Mucosa of rectum (tissue), 2 donors: Measurements from ENCODE around the gene MRAP2.
"Not testable (repeated sequence)": the region's sequence is repeated elsewhere in the genome, so short reads cannot be mapped to it uniquely, and the experiment has no call there.

ENCODE experiments used
- H3K27ac ChIP-seq, 2 donors: one replicate each; pipeline ENCODE4 v1.7.0; 2013; ENCODE audit warnings: inconsistent platforms in 2 of 2, low read depth in 2 of 2, low read length in 2 of 2
- H3K27me3 ChIP-seq, 2 donors: one replicate each; pipeline ENCODE4 v1.7.0; 2013; ENCODE audit warnings: low read length in 2 of 2; ENCODE audit not compliant: control insufficient read depth in 2 of 2, insufficient read depth in 2 of 2
- H3K36me3 ChIP-seq, 2 donors: one replicate each; pipeline ENCODE4 v1.7.0; 2013; ENCODE audit warnings: low read length in 2 of 2; ENCODE audit not compliant: control insufficient read depth in 2 of 2, insufficient read depth in 2 of 2
- H3K4me1 ChIP-seq, 2 donors: one replicate each; pipeline ENCODE4 v1.7.0; 2013; ENCODE audit warnings: low read length in 2 of 2, mild to moderate bottlenecking in 1 of 2; ENCODE audit not compliant: control insufficient read depth in 2 of 2, insufficient read depth in 2 of 2
- H3K4me3 ChIP-seq, 2 donors: one replicate each; pipeline ENCODE4 v1.7.0; 2013; ENCODE audit warnings: low read length in 2 of 2
- H3K9ac ChIP-seq, 2 donors: one replicate each; pipeline ENCODE4 v1.7.0; 2013; ENCODE audit warnings: low read length in 2 of 2, low read depth in 1 of 2, mild to moderate bottlenecking in 1 of 2
- H3K9me3 ChIP-seq, 2 donors: one replicate each; pipeline ENCODE4 v1.7.0; 2013; ENCODE audit warnings: low read length in 2 of 2; ENCODE audit not compliant: control insufficient read depth in 2 of 2
- donor health status: healthy.
- donor health status: Normal muscosa, but diverticular disease.

MRAP2 gene

DNA sequence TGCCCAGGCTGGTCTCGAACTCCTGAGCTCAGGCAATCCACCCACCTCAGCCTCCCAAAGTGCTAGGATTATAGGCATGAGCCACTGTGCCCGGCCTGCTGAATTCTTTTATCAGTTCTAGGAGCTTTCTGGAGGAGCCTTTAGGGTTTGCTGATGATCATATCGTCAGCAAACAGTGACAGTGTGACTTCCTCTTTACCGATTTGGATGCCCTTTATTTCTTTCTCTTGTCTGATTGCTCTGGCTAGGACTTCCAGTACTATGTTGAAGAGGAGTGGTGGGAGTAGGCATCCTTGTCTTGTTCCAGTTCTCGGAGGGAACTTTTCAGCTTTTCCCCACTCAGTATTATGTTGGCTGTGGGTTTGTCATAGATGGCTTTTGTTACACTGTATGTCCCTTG lies 35.3 kb downstream of the MRAP2 start:
- H3K9ac ChIP-seq, H3K27ac ChIP-seq, H3K4me1 ChIP-seq, H3K36me3 ChIP-seq, H3K4me3 ChIP-seq, H3K27me3 ChIP-seq, H3K9me3 ChIP-seq: not testable (repeated sequence)

DNA sequence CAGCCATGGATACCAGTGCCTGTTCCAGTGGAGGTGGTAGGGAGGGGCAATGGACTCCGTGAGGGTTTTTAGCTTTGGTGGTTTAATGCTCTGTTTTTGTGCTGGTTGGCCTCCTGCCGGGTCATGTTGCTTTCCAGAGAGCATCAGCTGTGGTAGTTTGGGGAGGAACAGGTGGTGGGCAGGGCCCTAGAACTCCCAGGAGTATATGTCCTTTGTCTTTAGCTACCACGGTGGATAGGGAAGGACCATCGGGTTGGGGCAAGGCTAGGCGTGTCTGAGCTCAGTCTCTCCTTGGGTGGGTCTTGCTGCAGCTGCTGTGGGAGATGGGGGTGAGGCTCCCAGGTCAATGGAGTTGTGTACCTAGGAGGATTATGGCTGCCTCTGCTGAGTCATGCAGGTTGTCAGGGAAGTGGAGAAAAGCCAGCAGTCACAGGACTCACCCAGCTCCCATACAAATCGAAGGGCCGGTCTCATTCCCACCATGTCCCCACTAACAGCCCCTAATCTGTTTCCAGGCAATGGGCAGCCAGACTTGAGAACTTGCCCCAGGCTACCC lies 38.9 kb downstream of the MRAP2 start:
- no peaks in the 10 kb centered on the region for H3K27me3 ChIP-seq
- H3K27ac ChIP-seq: no peak overlapping the region
- H3K36me3 ChIP-seq: no peaks in the 10 kb centered on the region
- H3K9ac ChIP-seq: no peak overlapping the region
- H3K9me3 ChIP-seq: no peaks in the 10 kb centered on the region
- no peak overlapping the region for H3K4me3 ChIP-seq
- no peaks in the 10 kb centered on the region for H3K4me1 ChIP-seq

DNA sequence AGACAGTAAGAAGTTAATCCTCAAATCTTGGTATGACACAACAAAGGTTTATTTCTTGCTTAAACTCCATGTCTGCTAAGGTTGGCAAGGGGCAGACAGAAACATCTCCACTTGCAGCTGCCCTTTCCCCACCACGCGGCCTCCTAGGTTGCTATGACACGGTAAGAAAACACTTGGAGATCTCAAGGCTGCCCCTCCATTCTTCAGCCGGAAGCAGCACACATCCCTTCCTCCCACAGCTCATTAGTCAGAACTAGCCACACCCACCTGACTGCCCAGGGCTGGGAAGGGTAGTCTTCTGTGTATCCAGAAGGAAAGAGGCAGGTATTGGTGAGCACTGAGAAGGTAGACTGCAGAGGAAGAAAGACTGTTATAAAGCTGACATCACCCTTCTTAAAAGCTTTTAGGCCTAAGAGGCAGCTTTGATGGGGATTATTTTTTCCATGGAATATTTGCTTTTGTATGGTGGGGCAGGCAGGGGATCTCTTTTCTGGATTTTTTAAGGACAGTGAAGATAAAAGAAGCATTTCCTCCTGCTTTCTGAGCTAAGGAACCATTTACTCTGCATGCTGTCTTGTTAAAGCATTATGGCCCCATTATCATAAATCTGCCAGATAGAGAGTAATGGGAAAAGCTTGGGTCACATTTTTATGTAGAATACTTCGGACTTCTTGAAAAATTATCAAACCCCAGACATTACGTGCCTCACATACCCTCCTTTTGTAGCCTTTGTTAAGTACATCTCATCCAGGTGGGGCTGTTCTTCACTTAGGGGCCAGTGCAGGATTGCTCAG lies 41.6 kb downstream of the MRAP2 start:
- H3K27ac ChIP-seq: no peak overlapping the region
- no peak overlapping the region for H3K4me3 ChIP-seq
- H3K4me1 ChIP-seq: no peaks in the 10 kb centered on the region
- H3K36me3 ChIP-seq: no peaks in the 10 kb centered on the region
- no peak overlapping the region for H3K9ac ChIP-seq
- H3K9me3 ChIP-seq: no peaks in the 10 kb centered on the region
- no peaks in the 10 kb centered on the region for H3K27me3 ChIP-seq

DNA sequence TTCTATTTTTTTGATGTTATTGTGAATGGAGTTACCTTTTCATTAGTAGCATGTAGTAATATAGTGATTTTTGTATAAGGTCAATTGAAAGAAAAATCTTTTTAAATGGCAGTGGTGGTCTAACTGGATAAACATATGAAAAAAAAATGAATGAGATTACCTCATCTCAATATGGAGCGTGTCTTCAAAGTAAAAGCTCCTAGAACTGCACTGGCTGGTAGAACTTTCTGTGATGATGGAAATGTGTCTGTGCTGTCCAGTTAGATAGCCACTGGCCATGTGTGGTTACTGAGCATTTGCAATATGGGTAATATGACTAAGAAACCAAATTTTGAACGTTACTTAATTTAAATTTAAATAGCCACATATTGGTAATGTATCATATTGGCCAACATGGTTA lies 44.1 kb downstream of the MRAP2 start:
- no peaks in the 10 kb centered on the region for H3K36me3 ChIP-seq
- H3K27ac ChIP-seq: no peak overlapping the region
- no peak overlapping the region for H3K4me3 ChIP-seq
- no peak overlapping the region for H3K9ac ChIP-seq
- no peaks in the 10 kb centered on the region for H3K27me3 ChIP-seq
- H3K4me1 ChIP-seq: no peaks in the 10 kb centered on the region
- H3K9me3 ChIP-seq: no peaks in the 10 kb centered on the region

DNA sequence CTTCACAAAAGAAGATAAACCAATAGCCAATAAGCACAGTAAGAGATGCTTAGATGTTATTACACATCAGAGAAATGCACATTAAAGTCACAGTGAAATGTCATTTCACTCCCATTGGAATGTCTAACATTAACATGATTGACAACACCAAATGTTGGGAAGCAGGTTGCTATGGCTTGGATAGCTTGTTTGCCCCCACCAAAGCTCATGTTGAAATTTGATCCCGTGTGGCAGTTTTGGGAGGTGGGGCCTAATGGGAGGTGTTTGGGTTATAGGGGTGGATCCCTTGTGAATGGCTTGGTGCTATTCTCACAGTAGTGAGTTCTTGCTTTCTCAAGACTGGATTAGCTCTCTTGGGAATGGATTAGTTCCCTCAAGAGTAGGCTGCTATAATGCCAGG lies 44.8 kb downstream of the MRAP2 start:
- H3K27ac ChIP-seq: no peak overlapping the region
- H3K9ac ChIP-seq: no peak overlapping the region

DNA sequence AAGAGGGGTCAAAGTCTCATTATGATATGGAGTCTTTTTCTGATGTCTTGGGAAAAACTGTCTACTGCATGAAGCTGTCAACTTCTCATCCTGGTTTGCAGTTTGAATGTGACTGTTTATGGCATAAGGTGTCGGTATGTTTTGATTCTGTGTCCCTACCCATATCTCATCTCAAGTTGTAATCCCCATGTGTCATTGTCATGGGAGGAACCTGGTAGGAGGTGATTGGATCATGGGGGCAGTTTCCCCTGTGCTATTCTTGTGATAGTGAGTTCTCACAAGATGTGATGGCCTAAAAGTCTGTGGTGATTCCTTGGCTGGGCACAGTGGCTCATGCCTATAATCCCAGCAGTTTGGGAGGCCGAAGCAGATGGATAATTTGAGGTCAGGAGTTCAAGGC lies 47.6 kb downstream of the MRAP2 start:
- no peaks in the 10 kb centered on the region for H3K4me1 ChIP-seq
- H3K27ac ChIP-seq: no peak overlapping the region
- H3K9ac ChIP-seq: no peak overlapping the region
- no peaks in the 10 kb centered on the region for H3K36me3 ChIP-seq
- no peaks in the 10 kb centered on the region for H3K9me3 ChIP-seq
- no peak overlapping the region for H3K4me3 ChIP-seq
- H3K27me3 ChIP-seq: no peaks in the 10 kb centered on the region

More for the DNA sequence above, 44.8 kb downstream of the MRAP2 start:
- Histone ChIP-seq H3K9me3 (no peaks in the 10 kb centered on the region), H3K4me3 (no peak overlapping the region), H3K36me3 (no peaks in the 10 kb centered on the region), H3K27me3 (no peaks in the 10 kb centered on the region), H3K4me1 (no peaks in the 10 kb centered on the region)

DNA sequence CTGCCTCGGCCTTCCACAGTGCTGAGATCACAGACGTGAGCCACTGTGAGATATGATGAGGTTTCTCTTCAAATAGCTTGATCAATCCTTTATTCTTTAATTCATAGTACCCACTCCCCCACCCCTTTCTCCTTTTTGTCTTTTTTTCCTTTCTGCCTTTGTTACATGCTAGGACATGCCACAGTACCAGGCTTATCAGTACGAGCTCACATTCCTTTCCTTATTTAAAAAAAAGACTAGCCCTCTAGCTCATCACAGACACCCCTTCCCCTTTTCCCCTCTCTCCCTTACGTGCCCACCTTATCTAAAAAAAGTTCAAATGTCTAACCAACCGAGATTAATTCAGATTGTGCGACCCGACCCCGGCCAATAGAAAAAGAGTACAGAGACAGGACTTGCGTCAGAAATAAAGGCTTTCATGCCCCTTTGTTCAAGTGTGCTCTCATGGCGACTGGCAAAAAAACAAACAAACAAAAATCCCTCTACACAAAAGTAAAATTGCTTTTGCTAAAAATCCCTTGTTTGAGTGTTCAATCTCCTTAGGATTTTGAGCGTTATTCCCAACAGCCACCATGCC lies 49.2 kb downstream of the MRAP2 start:
- no peaks in the 10 kb centered on the region for H3K4me1 ChIP-seq
- no peaks in the 10 kb centered on the region for H3K27me3 ChIP-seq
- no peaks in the 10 kb centered on the region for H3K9me3 ChIP-seq
- no peaks in the 10 kb centered on the region for H3K36me3 ChIP-seq
- no peak overlapping the region for H3K27ac ChIP-seq
- no peak overlapping the region for H3K9ac ChIP-seq
- H3K4me3 ChIP-seq: no peak overlapping the region

DNA sequence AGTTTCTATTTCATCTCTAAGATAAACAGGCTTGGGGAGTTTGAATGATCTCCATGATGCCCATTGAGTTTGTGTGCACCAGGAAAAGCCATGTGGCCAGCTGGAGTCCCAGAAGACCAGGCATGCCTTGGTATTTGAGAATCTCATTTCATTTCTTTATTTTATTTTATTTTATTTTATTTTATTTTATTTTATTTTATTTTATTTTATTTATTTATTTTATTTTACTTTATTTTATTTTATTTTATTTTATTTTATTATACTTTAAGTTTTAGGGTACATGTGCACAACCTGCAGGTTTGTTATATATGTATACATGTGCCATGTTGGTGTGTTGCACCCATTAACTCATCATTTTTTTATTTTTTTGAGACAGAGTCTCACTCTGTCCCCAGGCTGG lies 51.1 kb downstream of the MRAP2 start:
- H3K9ac ChIP-seq, H3K9me3 ChIP-seq, H3K4me1 ChIP-seq, H3K4me3 ChIP-seq, H3K27ac ChIP-seq, H3K27me3 ChIP-seq, H3K36me3 ChIP-seq: not testable (repeated sequence)

DNA sequence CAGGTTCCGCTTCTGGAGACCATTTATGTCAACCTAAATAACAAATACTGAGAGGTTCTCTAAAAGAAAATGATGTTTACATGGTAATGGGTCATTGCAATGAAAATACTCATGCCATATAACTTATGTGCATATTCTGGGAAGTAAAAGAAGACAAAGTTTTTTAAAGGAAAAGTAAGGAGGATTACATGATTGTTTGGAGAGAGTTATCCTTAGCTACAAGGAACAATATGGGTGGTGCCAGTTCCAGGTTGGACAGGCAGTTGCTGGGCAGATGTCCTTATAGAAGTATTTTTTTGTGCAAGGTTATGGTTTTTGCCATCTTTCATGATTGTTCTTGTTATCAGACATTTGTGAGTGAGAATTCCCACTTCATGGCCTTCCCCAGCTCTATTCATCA lies 52.5 kb downstream of the MRAP2 start:
- H3K36me3 ChIP-seq: no peaks in the 10 kb centered on the region
- H3K9ac ChIP-seq: no peak overlapping the region
- H3K4me3 ChIP-seq: no peak overlapping the region
- no peak overlapping the region for H3K27ac ChIP-seq
- no peaks in the 10 kb centered on the region for H3K4me1 ChIP-seq
- no peaks in the 10 kb centered on the region for H3K27me3 ChIP-seq
- no peaks in the 10 kb centered on the region for H3K9me3 ChIP-seq

DNA sequence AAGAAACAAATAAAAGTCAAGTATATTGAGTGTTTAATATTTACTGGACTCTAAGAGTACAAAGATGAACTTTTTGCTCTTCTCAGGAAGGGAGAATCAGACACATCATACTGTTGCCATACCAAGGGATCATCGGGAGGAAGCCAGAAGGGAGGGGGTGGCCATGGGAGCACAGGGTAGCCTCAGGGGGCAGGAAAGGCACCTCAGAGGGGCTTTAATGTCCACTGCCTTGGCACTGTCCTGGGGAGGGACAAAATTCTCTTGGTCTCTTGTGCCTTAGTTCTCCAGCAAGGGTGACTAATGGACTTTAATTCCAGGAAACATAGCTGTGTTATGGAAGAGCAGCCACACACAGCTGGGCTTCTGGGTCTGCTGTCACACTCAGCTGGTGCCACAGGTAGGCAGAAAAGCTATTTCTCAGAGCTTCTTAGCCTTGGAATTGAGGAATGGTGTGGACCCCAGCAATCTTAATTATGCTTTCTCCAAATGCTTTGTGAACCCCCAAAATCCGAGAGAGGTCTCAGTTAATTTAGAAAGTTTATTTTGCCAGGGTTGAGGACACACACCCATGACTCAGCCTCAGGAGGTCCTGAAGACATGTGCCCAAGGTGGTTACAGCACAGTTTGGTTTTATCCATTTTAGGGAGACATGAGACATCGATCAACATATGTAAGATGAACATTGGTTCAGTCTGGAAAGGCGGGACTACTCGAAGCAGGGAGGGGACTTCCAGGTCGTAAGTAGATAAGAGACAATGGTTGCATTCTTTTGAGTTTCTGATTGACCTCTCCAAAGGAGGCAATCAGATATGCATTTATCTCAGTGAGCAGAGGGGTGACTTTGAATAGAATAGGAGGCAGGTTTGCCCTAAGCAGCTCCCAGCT lies 53.2 kb downstream of the MRAP2 start:
- no peak overlapping the region for H3K9ac ChIP-seq
- no peak overlapping the region for H3K27ac ChIP-seq
- no peaks in the 10 kb centered on the region for H3K4me1 ChIP-seq
- H3K36me3 ChIP-seq: no peaks in the 10 kb centered on the region
- H3K4me3 ChIP-seq: no peak overlapping the region
- H3K9me3 ChIP-seq: no peaks in the 10 kb centered on the region
- H3K27me3 ChIP-seq: no peaks in the 10 kb centered on the region
